Pons (tissue), 1 donor: Measurements from ENCODE around the gene SOST.

Experiments
- DNase-seq: peaks from one replicate; pipeline ENCODE4 v3.0.0-alpha.2; 2016; ENCODE audit warnings: low spot score

The SOST gene

GRCh38 chr17:43706235-43706634, 52.4 kb downstream of the SOST start:
- no peak for DNase-seq
